Adrenal gland (tissue), 5 donors: ENCODE data around the gene DHRS4L2.
"Not testable (repeated sequence)": the region's sequence is repeated elsewhere in the genome, so short reads cannot be mapped to it uniquely, and the experiment has no call there.

ENCODE experiments used
- POLR2A ChIP-seq, 2 donors: fragments of 450-650 bp; IDR thresholded peaks; one replicate each; pipeline ENCODE4 v1.6.1; 2017; ENCODE audit warnings: antibody characterized with exemption in 2 of 2, mild to moderate bottlenecking in 2 of 2, moderate library complexity in 1 of 2
- TF ChIP-seq, protein P1 (sequence below), 6 experiments: fragments of 450-650 bp in 4 of 6; fragments of 200-600 bp in 2 of 6; sonication (generic) in 1 of 6; IDR thresholded peaks; 1 replicate in 5 of 6; 2 replicates in 1 of 6; pipeline versions ENCODE4 v1.5.1 to v1.8.0; 2016 to 2021; ENCODE audit warnings: antibody characterized with exemption in 6 of 6, mild to moderate bottlenecking in 2 of 6, moderate library complexity in 1 of 6
- donor health status: DM: no; HTN: no; CAD: no.

DNA sequence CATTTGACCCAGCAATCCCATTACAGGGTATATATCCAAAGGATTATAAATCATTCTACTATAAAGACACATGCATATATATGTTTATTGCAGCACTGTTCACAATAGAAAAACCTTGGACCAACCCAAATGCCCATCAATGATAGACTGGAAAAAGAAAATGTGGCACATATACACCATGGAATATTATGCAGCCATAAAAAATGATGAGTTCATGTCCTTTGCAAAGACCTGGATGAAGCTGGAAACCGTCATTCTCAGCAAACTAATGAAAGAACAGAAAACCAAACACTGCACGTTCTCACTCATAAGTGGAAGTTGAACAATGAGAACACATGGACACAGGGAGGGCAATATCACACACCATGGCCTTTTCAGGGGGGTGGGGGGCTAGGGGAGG is 39.7 kb upstream of the DHRS4L2 start:
- TF ChIP-seq, protein P1, sequence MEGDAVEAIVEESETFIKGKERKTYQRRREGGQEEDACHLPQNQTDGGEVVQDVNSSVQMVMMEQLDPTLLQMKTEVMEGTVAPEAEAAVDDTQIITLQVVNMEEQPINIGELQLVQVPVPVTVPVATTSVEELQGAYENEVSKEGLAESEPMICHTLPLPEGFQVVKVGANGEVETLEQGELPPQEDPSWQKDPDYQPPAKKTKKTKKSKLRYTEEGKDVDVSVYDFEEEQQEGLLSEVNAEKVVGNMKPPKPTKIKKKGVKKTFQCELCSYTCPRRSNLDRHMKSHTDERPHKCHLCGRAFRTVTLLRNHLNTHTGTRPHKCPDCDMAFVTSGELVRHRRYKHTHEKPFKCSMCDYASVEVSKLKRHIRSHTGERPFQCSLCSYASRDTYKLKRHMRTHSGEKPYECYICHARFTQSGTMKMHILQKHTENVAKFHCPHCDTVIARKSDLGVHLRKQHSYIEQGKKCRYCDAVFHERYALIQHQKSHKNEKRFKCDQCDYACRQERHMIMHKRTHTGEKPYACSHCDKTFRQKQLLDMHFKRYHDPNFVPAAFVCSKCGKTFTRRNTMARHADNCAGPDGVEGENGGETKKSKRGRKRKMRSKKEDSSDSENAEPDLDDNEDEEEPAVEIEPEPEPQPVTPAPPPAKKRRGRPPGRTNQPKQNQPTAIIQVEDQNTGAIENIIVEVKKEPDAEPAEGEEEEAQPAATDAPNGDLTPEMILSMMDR (IDR thresholded peaks at IDR 0.05) = not testable (repeated sequence)
- not testable (repeated sequence) for TF ChIP-seq POLR2A (IDR thresholded peaks at IDR 0.05)
